ENCODE results near the gene PLEKHN1.

GRCh38 chr1:939511-940106, 26.7 kb upstream of the PLEKHN1 start:
- TF ChIP-seq CTCF (conservative IDR thresholded peaks at IDR 0.05; ENCODE audit: low read length), result no peak
- no peak for TF ChIP-seq EZH2phosphoT487 (IDR thresholded peaks at IDR 0.05; ENCODE audit: borderline replicate concordance, low read depth, low read length)
